Measurements from ENCODE around the gene FOXP4.

The FOXP4 gene

GRCh38 chr6:41563060-41563776 is 17.0 kb downstream of the FOXP4 start:
- no peak for DNase-seq (ENCODE audit: low read depth in 2 of 2)

GRCh38 chr6:41564448-41565142 is 18.4 kb downstream of the FOXP4 start:
- no peak for DNase-seq (ENCODE audit: low read depth in 2 of 2)

- DNase-seq (ENCODE audit: low read depth in 2 of 2) = no peak
Observed at GRCh38 chr6:41565701-41566100, 19.5 kb downstream of the FOXP4 start.

GRCh38 chr6:41566961-41567360 is 20.8 kb downstream of the FOXP4 start:
- no peak for DNase-seq (ENCODE audit: low read depth in 2 of 2)

DNA sequence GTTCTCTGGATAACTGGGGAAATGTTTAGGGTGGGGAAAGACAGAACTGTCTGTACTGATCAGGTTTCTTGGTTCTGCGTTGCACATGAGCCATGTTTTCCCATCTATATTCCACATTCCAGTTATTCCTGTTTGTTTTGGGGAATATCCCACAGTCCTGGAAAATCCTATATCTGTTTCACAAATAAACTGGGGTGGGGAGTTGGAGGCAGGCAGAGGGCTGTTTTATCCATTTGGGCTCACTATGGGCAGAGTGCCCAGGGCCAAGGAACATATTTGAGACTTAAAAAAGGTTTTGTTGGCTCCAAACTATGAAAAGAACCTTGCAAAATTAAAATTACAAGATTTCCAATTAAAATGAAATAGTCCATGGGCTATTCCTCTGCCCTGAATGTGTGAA is 21.5 kb downstream of the FOXP4 start:
- no peak for DNase-seq (ENCODE audit: low read depth in 2 of 2)

- DNase-seq (ENCODE audit: low read depth in 2 of 2) = no peak
Observed at GRCh38 chr6:41568202-41568584, 22.0 kb downstream of the FOXP4 start.

DNA sequence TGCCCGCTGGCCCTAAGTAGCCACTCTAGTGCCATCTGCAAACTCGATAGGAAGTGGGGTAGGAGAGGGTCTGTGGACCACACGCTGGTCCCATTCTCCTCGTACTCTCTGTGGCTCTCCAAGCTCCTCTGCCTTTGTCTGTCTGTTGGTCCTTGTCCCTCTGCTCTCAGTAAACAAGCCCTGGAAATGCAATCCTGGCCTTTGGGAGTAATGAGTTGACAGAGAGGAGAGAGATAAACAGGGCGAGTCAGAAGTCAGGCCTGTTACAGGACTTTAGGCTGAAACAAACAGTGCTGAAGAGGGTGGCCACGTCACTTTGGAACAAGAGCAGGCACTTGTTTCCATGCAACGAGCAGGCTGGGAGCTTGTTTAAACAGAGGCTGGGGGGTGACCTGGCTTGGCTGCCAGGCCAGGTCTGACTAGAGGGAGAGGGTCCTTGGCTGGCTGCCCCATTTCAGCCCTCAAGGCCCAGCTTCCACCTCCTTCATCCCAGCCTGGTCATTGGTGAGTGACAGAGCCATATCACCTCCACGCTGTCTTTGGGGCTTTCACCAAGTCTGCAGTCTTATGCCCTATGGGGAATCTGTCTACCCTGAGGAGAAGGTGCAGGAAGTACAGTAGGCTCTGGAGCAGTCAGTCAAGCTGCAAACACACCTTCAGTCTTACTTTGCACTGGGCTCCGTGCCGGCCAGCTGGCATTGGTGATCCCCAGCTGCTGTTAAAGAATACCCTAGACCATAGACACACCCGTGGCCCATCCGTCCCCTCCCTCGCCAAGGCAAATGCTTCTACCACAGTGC is 22.6 kb downstream of the FOXP4 start:
- no peak for DNase-seq (ENCODE audit: low read depth in 2 of 2)

GRCh38 chr6:41570259-41570615 is 24.1 kb downstream of the FOXP4 start:
- DNase-seq (ENCODE audit: low read depth in 2 of 2) = no peak

GRCh38 chr6:41571021-41571780 is 25.0 kb downstream of the FOXP4 start:
- no peak for DNase-seq (ENCODE audit: low read depth in 2 of 2)

GRCh38 chr6:41572613-41573012 is 26.4 kb downstream of the FOXP4 start:
- DNase-seq (ENCODE audit: low read depth in 2 of 2) = no peak

- no peak for DNase-seq (ENCODE audit: low read depth in 2 of 2)
Observed at GRCh38 chr6:41573276-41573675, 27.1 kb downstream of the FOXP4 start.

DNA sequence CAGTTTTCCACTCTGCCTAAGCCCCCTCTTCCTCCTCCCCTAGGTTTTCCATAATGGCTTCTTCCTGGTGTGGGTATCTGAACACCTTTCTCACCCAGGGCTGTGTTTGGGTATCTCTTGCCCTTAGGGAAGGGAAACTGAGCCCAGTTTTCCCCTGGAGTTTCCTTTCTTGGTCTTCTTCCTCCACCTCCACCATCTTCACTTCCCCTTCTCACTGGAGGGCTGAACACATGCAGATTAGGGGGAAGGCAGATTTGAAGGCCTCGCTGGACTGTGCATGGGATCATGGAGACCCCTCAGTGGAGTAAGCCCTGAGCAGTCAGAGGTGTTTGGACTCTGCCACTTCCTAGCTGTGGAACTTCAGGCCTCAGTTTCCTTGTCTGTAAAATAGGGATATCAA is 27.8 kb downstream of the FOXP4 start:
- DNase-seq (ENCODE audit: low read depth in 2 of 2) = no peak

DNA sequence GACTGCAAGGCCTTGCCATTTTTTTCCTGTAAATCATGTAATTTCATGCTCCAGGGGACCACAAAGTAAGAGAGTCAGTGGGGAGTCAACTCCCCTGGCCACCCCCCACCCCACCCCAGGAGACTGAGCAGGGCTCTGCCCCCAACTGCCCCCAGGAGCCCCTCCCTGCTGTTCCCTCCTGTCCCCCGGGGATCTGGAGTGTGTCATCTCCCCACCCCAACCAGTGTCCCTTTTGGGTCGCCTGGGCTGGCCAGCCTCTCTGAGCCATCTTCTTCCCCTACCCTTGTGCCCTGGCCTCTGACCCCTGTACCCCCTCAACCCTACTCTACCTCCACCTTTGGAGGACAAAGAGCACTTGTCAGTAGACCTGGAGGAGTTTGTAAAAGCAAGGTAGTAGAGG is 29.4 kb downstream of the FOXP4 start:
- DNase-seq (ENCODE audit: low read depth in 2 of 2) = no peak

DNA sequence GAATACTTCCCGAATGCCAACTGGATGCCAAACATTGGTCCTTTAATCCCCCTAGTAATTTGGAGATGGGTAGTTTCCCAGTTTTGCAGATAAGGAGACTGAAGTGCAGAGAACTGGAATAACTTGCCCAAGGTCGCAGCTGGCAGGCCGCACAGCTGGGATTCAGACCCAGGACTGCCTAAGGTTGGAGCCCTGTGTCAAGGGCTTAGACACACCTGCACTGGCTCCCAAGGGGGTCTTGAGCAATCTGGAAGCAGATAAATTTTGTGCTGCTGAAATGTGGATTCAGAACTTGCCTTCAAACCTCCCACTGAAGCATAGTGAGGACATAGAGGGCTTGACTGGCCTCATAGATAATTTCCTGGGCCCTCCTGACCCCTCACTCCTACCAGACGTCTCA is 30.5 kb downstream of the FOXP4 start:
- no peak for DNase-seq (ENCODE audit: low read depth in 2 of 2)

GRCh38 chr6:41577356-41578216 is 31.4 kb downstream of the FOXP4 start:
- no peak for DNase-seq (ENCODE audit: low read depth in 2 of 2)

DNA sequence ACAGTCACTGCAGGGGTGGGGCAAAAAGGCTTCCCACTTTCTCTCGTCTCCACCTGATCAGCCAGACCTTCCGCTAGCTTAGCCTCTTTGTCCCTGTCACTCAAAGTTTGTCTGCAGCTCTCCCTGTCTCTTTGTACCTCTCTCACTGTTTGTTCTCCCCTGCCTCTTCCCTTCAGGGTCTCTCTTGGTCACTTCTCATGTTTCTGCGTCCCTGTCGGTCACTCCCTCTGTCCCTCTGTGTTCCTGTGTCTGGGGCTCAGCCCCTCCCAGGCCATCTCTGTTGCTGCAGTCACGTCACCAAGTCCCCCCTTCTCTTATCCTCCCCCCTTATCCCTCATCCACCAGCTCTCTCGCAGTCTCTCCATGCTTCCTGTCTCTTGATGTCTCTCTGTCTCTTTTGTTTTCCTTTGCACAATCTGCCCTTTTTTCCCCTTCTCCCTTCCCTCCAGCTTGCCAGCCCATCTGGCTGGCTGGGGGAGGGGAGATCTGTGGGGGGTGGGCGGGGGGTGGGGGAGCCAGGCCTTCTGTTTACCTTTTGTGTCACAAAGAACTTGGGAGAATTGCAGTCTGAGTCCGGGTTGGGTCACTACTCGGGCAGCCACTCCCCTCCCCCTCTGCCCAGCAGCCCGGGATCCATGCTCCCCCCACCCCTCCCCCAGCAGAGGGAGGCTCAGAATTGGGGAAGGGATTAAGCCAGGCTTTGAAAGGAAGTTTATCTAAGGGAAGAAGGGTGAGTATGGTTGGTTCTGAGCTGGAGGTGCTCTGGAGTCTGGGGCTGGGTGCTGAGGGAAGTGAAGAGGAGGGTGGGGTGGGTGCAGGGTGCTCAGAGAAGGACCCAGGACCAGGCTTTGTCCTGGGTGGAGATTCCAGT is 32.3 kb downstream of the FOXP4 start:
- DNase-seq (ENCODE audit: low read depth in 2 of 2) = no peak

DNA sequence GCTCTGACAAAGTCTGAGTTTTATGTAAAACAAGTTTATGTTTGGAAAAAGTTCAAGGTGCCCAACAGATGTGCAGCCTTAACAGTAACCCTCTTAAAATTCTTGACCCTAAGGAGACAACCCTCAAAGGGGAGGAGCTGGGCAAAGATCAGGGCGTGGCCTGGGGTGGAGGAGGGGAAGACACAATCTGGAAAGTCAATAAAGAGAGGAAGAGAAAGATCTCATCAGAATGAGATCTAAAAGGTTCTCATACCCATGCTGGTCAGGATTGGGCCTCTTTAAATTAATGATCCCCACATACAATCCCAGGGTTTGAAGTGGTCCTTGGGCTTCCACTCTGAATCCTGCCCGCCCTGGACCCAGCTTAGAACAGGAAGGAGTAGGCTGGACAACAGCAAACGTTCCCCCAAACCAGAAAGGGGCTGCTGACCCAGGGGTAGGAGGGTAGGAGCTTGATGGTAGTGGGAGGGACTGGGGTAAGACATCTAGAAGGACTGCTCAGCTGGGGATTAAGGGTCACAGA is 33.0 kb downstream of the FOXP4 start:
- no peak for DNase-seq (ENCODE audit: low read depth in 2 of 2)

DNA sequence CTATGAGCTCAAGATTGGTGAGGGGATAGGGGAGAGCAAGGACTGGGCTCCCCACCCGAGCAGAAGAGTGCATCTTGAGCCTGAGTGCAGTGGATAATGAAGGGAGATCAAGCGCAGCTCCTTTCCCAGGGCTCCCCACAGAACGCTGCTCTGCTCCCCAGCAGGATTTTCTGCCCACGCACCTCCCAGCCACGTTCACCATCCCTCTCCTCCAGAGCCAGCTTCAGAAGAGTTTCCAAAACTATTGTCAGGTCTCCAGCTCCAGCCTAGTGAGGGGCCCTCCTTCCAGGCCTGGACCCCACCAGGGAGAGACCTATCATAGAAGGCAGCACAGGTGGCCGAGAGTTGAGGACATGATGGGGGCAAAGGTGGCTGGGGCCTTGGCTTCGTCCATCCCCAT is 34.5 kb downstream of the FOXP4 start:
- DNase-seq (ENCODE audit: low read depth in 2 of 2) = no peak

DNA sequence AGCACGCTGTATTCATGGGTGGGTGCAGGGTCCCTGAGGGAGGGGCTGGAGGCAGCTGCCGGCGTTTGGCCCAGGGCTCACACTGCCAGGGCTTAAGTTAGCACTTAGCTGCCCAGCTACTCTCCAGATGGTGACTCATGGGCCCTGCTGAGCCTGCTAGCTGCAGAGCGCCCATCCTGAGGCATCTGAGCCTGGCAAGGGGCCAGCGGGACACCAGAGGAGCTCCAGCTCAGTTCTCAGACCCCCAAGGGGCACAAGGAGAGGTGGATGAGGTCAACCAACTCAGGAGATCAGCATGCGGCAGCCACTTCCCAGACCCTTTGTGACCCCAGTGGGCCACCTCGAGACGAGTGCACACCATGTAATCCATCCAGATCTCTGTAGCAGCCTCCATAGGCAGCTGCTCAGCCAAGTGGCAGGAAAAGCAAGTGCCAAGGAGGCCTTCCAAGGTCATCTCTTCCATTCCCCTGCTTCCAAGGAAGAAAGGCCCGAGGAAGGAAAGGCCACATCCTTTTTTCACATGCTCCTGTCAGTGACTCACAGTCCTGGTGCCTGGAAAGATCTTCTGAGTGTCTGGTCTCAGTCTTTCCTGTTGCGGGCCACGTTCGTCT is 35.3 kb downstream of the FOXP4 start:
- no peak for DNase-seq (ENCODE audit: low read depth in 2 of 2)

DNA sequence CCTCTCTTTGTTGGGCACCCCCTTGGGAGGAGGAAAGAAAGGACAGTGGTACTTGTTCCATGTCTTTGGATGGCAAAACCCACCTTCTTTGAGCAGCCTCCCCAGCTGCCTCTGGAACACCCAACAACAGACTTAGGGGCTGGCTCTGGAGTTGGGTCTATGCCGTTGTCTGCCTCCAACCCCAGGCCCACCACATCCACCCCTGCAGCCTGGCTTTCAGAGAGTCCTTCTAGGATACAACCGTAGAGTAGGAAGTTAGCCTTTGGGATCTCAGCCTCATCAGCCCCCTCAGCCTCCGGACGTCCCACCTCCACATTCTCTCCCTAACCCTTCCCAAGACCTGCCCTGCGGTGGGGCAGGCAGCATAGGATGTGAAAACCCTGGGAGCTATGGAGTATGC is 36.4 kb downstream of the FOXP4 start:
- DNase-seq (ENCODE audit: low read depth in 2 of 2) = no peak
